Activated CD4-positive, alpha-beta T cell treated with anti-CD3 and anti-CD28 coated beads, Interleukin-2, amount 10 ng/mL, durations not matched to agents 7 days and 5 days (primary cell): Measurements from ENCODE around the gene CDK9. TPM values are rescaled to one million over a fixed set of nuclear protein-coding genes. Genes with fewer than 3 reads are reported as not detected.
"Not testable (repeated sequence)": the region's sequence is repeated elsewhere in the genome, so short reads cannot be mapped to it uniquely, and the experiment has no call there.

Experiments
- CTCF ChIA-PET: fragments of 350-600 bp; sonication (Branson Sonifier 250); formaldehyde crosslinking; loops from one replicate; lab custom pipeline; 2021; ENCODE audit warnings: antibody characterized with exemption; lab: Charles Lee
- POLR2A ChIA-PET: fragments of 350-600 bp; sonication (Branson Sonifier 250); formaldehyde crosslinking; loops from one replicate; lab custom pipeline; 2021; ENCODE audit warnings: antibody characterized with exemption; lab: Charles Lee
- DNase-seq: peaks from one replicate; pipeline ENCODE4 v3.0.0-alpha.2; 2020
- H3K27ac Mint-ChIP-seq: one replicate; pipeline ENCODE4 v1.8.0; 2021; ENCODE audit warnings: mild to moderate bottlenecking, moderate library complexity, mixed read lengths
- H3K27me3 Mint-ChIP-seq: one replicate; pipeline ENCODE4 v1.8.0; 2021; ENCODE audit warnings: mixed read lengths
- H3K36me3 Mint-ChIP-seq: one replicate; pipeline ENCODE4 v1.8.0; 2021; ENCODE audit warnings: low read depth, mixed read lengths
- H3K4me1 Mint-ChIP-seq: one replicate; pipeline ENCODE4 v1.8.0; 2021; ENCODE audit warnings: mixed read lengths
- H3K4me3 Mint-ChIP-seq: one replicate; pipeline ENCODE4 v1.8.0; 2021; ENCODE audit warnings: mild to moderate bottlenecking, moderate library complexity, mixed read lengths
- H3K9me3 Mint-ChIP-seq: one replicate; pipeline ENCODE4 v1.8.0; 2021; ENCODE audit warnings: mixed read lengths
- microRNA-seq: library from miRNA; unstranded; fragments of <30 nt; microRNA quantifications from one replicate; pipeline ENCODE4 v1.2.0, GENCODE V29; 2021; ENCODE audit warnings: borderline microRNAs expressed, borderline replicate concordance
- total RNA-seq, 2 experiments: library from RNA; stranded (reverse); gene quantifications; one replicate each; pipeline ENCODE4 v1.2.3, GENCODE V29; 2021

The CDK9 gene
- total RNA-seq, 2 experiments from 2014 or later, result 99.4 to 110 TPM

GRCh38 chr9:127826253-127826913 lies 40.5 kb downstream of the CDK9 start:
- H3K4me1 Mint-ChIP-seq, result no peaks in the 10 kb centered on the region
- ChIA-PET POLR2A (no interaction called here), CTCF (interaction anchor here (1.0 kb wide), 1 partner anchor 9 kb away, joined by 4 read pairs; no protein-coding TSS in a partner anchor)
- no peak overlapping the region for H3K27ac Mint-ChIP-seq
- no peaks in the 10 kb centered on the region for H3K27me3 Mint-ChIP-seq
- peaks cover 3% of the 10 kb centered on the region for H3K36me3 Mint-ChIP-seq
- no peaks in the 10 kb centered on the region for H3K9me3 Mint-ChIP-seq
- no peak for DNase-seq
- H3K4me3 Mint-ChIP-seq, result no peak overlapping the region

GRCh38 chr9:127828262-127829031 lies 42.6 kb downstream of the CDK9 start:
- H3K4me3 Mint-ChIP-seq, result no peak overlapping the region
- POLR2A ChIA-PET, result no interaction called here
- no peaks in the 10 kb centered on the region for H3K27me3 Mint-ChIP-seq
- H3K27ac Mint-ChIP-seq, result no peak overlapping the region
- H3K4me1 Mint-ChIP-seq, result peaks cover 8% of the 10 kb centered on the region
- no peak for DNase-seq
- no peaks in the 10 kb centered on the region for H3K9me3 Mint-ChIP-seq
- peaks cover 3% of the 10 kb centered on the region for H3K36me3 Mint-ChIP-seq
- CTCF ChIA-PET, result no interaction called here

DNA sequence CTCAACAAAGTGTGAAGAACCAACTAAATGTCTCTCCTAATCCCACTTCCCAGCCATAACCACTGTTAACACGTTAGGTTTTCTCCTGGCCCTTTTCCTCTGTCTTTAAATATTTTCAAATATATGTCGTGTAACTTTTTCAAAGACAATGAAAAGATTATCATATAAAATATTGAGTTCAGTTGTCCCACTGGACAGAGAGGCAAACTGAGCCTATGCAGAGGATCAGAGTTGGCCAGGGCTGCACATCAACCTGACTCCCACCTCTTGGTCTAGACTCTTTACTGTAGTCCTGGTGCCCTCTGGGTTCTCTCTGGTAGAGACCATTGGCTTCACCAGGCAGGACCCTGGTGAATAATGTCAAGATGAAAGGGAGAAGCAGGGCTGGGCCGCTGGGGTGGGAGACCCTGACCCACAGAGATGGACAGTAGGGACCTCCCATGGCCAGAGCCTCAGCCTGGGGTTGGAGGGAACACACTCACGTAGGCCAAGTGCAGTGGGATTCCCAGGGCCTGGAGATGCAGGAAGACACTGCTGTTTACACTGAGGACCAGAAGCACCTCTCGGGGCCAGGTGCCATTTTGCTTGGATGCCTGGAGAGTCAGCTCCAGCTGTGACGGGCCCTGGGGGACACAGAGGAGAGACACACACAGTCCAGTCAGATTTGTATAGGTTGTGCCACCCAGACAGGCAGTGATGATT lies 43.5 kb downstream of the CDK9 start:
- Mint-ChIP-seq H3K4me3 (no peak overlapping the region), H3K27me3 (no peaks in the 10 kb centered on the region), H3K9me3 (no peaks in the 10 kb centered on the region), H3K27ac (no peak overlapping the region), H3K36me3 (no peaks in the 10 kb centered on the region), H3K4me1 (peaks cover 8% of the 10 kb centered on the region)
- CTCF ChIA-PET, result interaction anchor here (1.3 kb wide), 1 partner anchor 64 kb away, joined by 3 read pairs; no protein-coding TSS in a partner anchor
- POLR2A ChIA-PET, result no interaction called here
- DNase-seq, result no peak

GRCh38 chr9:127832248-127832647 lies 46.4 kb downstream of the CDK9 start:
- Mint-ChIP-seq H3K36me3 (no peaks in the 10 kb centered on the region), H3K27ac (peak overlapping the region; percentile 76), H3K4me1 (peaks cover 10% of the 10 kb centered on the region), H3K27me3 (no peaks in the 10 kb centered on the region), H3K4me3 (no peak overlapping the region), H3K9me3 (no peaks in the 10 kb centered on the region)
- ChIA-PET POLR2A (no interaction called here), CTCF (interaction anchor here (0.9 to 1.8 kb wide), 2 partner anchors 15 to 38 kb away, joined by 5 read pairs; no protein-coding TSS in a partner anchor)
- peak; percentile 40 for DNase-seq

DNA sequence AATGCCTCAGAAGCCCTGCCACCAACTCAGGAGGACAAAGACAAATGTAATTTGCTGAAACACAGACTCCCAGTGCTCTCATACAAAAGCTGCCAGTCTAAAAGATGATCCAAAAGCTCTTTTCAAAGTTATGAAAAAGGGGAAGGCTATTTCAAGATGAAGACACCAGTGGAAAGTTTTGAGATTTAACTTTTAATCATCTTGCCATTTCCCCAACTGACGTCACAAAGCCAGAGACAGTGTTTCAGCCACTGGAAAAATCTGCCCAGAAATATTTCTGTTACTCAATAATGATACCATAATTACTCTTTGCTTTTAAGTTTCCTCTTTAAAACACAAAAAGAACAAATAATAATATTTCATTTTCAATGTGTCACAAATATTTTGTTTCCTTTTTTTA lies 47.7 kb downstream of the CDK9 start:
- Mint-ChIP-seq H3K4me1 (peaks cover 12% of the 10 kb centered on the region), H3K4me3 (no peak overlapping the region), H3K27ac (no peak overlapping the region), H3K9me3 (no peaks in the 10 kb centered on the region), H3K36me3 (no peaks in the 10 kb centered on the region), H3K27me3 (no peaks in the 10 kb centered on the region)
- CTCF ChIA-PET, result interaction anchor here (0.8 to 1.6 kb wide), 2 partner anchors 16 to 37 kb away, joined by 3 read pairs; no protein-coding TSS in a partner anchor
- POLR2A ChIA-PET, result no interaction called here
- DNase-seq, result no peak

DNA sequence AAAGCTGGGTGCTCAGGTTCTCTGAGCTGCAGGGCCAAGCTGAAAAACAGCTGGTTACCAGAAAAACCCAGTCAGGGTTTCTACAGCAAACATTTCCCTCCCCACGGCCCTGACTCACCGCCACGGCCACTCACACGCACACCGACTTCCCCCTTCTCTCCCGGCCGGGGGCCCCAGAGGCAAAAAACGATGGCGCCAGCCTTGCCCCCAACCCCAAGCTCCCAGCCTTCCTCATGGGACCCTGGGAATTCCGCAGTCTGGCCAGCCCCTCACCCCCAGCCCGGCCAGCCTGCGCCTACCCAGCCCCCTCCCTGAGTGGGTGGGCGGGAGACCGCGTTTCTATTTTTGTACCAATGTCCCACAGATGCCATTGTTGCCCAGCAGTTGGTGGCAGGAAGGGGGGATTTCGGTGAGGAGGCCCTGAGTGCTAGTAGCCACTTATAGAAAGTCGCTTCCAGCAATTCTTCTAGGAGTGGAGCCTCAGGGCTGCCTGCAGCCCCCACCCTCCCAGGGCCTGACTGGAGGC lies 50.2 kb downstream of the CDK9 start:
- Mint-ChIP-seq H3K27ac (no peak overlapping the region), H3K9me3 (no peaks in the 10 kb centered on the region), H3K4me3 (no peak overlapping the region), H3K36me3 (no peaks in the 10 kb centered on the region), H3K27me3 (no peaks in the 10 kb centered on the region), H3K4me1 (peaks cover 12% of the 10 kb centered on the region)
- no peak for DNase-seq
- POLR2A ChIA-PET, result no interaction called here
- CTCF ChIA-PET, result interaction anchor here (0.7 to 1.9 kb wide), 3 partner anchors 11 to 34 kb away, joined by 3 to 11 read pairs (median 3); no protein-coding TSS in a partner anchor

GRCh38 chr9:127836561-127836960 lies 50.7 kb downstream of the CDK9 start:
- H3K4me1 Mint-ChIP-seq, result peaks cover 12% of the 10 kb centered on the region
- CTCF ChIA-PET, result interaction anchor here (1.9 kb wide), 1 partner anchor 33 kb away, joined by 11 read pairs; no protein-coding TSS in a partner anchor
- H3K36me3 Mint-ChIP-seq, H3K27me3 Mint-ChIP-seq, POLR2A ChIA-PET, H3K27ac Mint-ChIP-seq, H3K4me3 Mint-ChIP-seq, H3K9me3 Mint-ChIP-seq, DNase-seq: not testable (repeated sequence)

DNA sequence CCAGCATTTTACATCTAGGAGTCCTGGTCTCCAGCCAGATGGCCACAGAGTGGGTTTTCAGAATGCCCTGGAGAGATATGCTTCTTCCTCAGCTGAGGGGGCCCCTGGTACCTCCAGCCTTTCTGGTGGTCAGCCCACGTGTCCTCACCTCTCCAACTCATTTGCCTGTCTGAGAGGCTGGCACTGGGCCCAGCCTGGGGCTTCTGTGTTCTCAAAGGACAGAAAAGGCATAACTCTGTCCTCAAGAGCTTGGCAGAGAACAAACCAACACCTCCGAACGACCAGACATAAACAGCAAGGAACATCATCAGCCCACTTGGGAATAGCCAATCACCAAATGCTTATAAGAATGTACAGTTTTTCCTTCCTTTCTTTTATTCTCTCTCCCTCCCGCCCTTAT lies 51.5 kb downstream of the CDK9 start:
- Mint-ChIP-seq H3K27ac (no peak overlapping the region), H3K36me3 (no peaks in the 10 kb centered on the region), H3K9me3 (no peaks in the 10 kb centered on the region), H3K4me1 (peaks cover 9% of the 10 kb centered on the region), H3K27me3 (no peaks in the 10 kb centered on the region), H3K4me3 (no peak overlapping the region)
- ChIA-PET POLR2A (no interaction called here), CTCF (interaction anchor here (1.9 kb wide), 1 partner anchor 33 kb away, joined by 11 read pairs; no protein-coding TSS in a partner anchor)
- DNase-seq, result no peak

DNA sequence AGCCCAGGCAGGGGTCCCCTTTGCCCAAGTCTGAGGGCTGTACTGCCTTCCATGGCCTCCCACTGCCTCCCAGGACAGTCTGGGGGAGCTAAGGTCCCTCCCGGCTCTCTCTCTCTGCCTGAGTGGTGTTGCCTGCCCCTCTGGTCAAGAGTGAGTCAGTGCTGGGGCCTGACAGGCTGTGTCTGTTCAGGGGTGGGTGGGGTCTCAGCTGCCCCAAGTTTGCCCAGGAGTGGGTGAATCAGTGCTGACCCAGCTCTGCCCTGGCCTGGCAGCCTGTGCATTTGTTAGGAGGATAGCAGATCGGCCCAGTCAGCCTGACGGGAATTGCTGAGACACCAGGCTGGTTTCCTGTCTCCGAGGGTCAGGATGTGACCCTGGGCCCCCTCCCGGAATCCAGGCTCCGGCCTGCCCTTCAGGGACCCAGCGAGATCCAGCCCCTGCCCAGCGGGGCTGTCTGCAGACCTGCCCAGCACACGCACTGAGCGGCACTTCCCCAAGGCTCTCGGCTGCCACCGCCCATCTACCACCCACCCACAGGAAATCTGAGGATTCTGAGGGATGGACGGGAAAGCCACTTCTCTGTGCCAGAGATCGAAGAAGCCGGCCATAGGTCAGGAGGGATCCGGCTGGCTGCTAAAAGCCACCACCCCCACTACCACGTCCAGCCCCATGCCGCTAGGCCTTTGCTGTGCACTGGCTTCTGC lies 52.7 kb downstream of the CDK9 start:
- ChIA-PET POLR2A (no interaction called here), CTCF (no interaction called here)
- H3K9me3 Mint-ChIP-seq, result no peaks in the 10 kb centered on the region
- DNase-seq, result no peak
- H3K36me3 Mint-ChIP-seq, result no peaks in the 10 kb centered on the region
- peaks cover 4% of the 10 kb centered on the region for H3K4me1 Mint-ChIP-seq
- H3K4me3 Mint-ChIP-seq, result no peak overlapping the region
- H3K27ac Mint-ChIP-seq, result no peak overlapping the region
- H3K27me3 Mint-ChIP-seq, result no peaks in the 10 kb centered on the region

Small RNAs within 50 kb of the gene (microRNA-seq; reads per million reads assigned to microRNA genes)
- gene MIR2861, result not detected
- gene MIR3960, result not detected

Other genes with a start within 250 kb of the CDK9 start
- 10 to 100 TPM; 12.1 to 17.7 TPM for gene STXBP1, start 173.8 kb upstream of the CDK9 start, total RNA-seq
- not detected for gene CFAP157, start 79.0 kb upstream of the CDK9 start, total RNA-seq
- gene PTRH1, start 70.4 kb upstream of the CDK9 start, total RNA-seq, result 10 to 100 TPM in 1 of 2 experiments, 1 to 10 TPM in 1; 8.7 to 11.0 TPM
- 1 to 10 TPM; 1.2 to 1.6 TPM for gene TTC16, start 70.0 kb upstream of the CDK9 start, total RNA-seq
- gene TOR2A, start 50.7 kb upstream of the CDK9 start, total RNA-seq, result 10 to 100 TPM; 21.7 to 24.0 TPM
- 10 to 100 TPM; 67.9 to 71.4 TPM for gene SH2D3C, start 7.4 kb upstream of the CDK9 start, total RNA-seq
- gene FPGS, start 16.8 kb downstream of the CDK9 start, total RNA-seq, result 10 to 100 TPM; 66.7 to 78.1 TPM
- 10 to 100 TPM; 17.2 to 17.3 TPM for gene ENG, start 68.6 kb downstream of the CDK9 start, total RNA-seq
- gene AK1, start 91.6 kb downstream of the CDK9 start, total RNA-seq, result 10 to 100 TPM; 53.7 to 62.3 TPM
- gene ST6GALNAC6, start 113.6 kb downstream of the CDK9 start, total RNA-seq, result 100 to 1,000 TPM; 100 to 122 TPM
- gene ST6GALNAC4, start 131.0 kb downstream of the CDK9 start, total RNA-seq, result 10 to 100 TPM; 16.8 to 22.4 TPM
- gene PIP5KL1, start 144.7 kb downstream of the CDK9 start, total RNA-seq, result 1 to 10 TPM; 2.5 to 4.1 TPM
- 10 to 100 TPM; 79.9 to 80.4 TPM for gene DPM2, start 151.8 kb downstream of the CDK9 start, total RNA-seq
- 100 to 1,000 TPM; 412 to 477 TPM for gene EEIG1, start 195.0 kb downstream of the CDK9 start, total RNA-seq